ENCODE data around the gene UBE2G1. TPM values are rescaled to one million over a fixed set of nuclear protein-coding genes. Genes with fewer than 3 reads are reported as not detected.
A peak's percentile ranks its signal among the peaks of the same experiment; 100 is the strongest.
"Not testable (repeated sequence)": the region's sequence is repeated elsewhere in the genome, so short reads cannot be mapped to it uniquely, and the experiment has no call there.

UBE2G1 gene
- 89.3 and 113 TPM in 2 replicates for polyA plus RNA-seq (2014; cell fraction: cytosol; rRNA removed)
- polyA plus RNA-seq (2014; cell fraction: nucleus; rRNA removed): 42.8 and 63.0 TPM in 2 replicates

GRCh38 chr17:4366327-4367063 is at the start of gene UBE2G1:
Gene UBE2G1 (minus strand): TSS chr17:4366675. CDS start chr17:4366316, 359 bp downstream.
- peak; percentile 99 for DNase-seq (ENCODE audit: low spot score)

GRCh38 chr17:4412933-4413831 is 46.7 kb upstream of the UBE2G1 start:
- DNase-seq (ENCODE audit: low spot score): peak; percentile 89

- DNase-seq (ENCODE audit: low spot score): no peak
These were observed 44.7 kb upstream of the UBE2G1 start for GRCh38 chr17:4411201-4411600.

- DNase-seq (ENCODE audit: low spot score): no peak
These were observed 43.2 kb upstream of the UBE2G1 start for GRCh38 chr17:4409659-4410058.

- no peak for DNase-seq (ENCODE audit: low spot score)
These were observed 41.4 kb upstream of the UBE2G1 start for GRCh38 chr17:4407851-4408250.

- no peak for DNase-seq (ENCODE audit: low spot score)
These were observed 40.7 kb upstream of the UBE2G1 start for GRCh38 chr17:4407216-4407615.

GRCh38 chr17:4406386-4406785 is 39.9 kb upstream of the UBE2G1 start:
- DNase-seq (ENCODE audit: low spot score): no peak

GRCh38 chr17:4405699-4406098 is 39.2 kb upstream of the UBE2G1 start:
- DNase-seq (ENCODE audit: low spot score): no peak

GRCh38 chr17:4405038-4405669 is 38.7 kb upstream of the UBE2G1 start:
- no peak for DNase-seq (ENCODE audit: low spot score)

GRCh38 chr17:4397840-4398239 is 31.4 kb upstream of the UBE2G1 start:
- no peak for DNase-seq (ENCODE audit: low spot score)

GRCh38 chr17:4395111-4395478 is 28.6 kb upstream of the UBE2G1 start:
- no peak for DNase-seq (ENCODE audit: low spot score)

GRCh38 chr17:4394208-4395110 is 28.0 kb upstream of the UBE2G1 start:
- no peak for DNase-seq (ENCODE audit: low spot score)

- DNase-seq (ENCODE audit: low spot score): no peak
These were observed 27.3 kb upstream of the UBE2G1 start for GRCh38 chr17:4393806-4394205.

- no peak for DNase-seq (ENCODE audit: low spot score)
These were observed 22.6 kb upstream of the UBE2G1 start for GRCh38 chr17:4389079-4389478.

- no peak for DNase-seq (ENCODE audit: low spot score)
These were observed 20.7 kb upstream of the UBE2G1 start for GRCh38 chr17:4387137-4387536.

- DNase-seq (ENCODE audit: low spot score): no peak
These were observed 19.9 kb upstream of the UBE2G1 start for GRCh38 chr17:4386406-4386805.

GRCh38 chr17:4381690-4382671 is 15.5 kb upstream of the UBE2G1 start:
- no peak for DNase-seq (ENCODE audit: low spot score)

GRCh38 chr17:4378626-4379025 is 12.2 kb upstream of the UBE2G1 start:
- DNase-seq (ENCODE audit: low spot score): no peak

- DNase-seq (ENCODE audit: low spot score): not testable (repeated sequence)
These were observed 10.8 kb upstream of the UBE2G1 start for GRCh38 chr17:4377247-4377646.
